K562 (cell line): ENCODE results near the gene WFDC12.

ENCODE experiments used
- CC2D1A ChIP-seq: fragments of 450-650 bp; IDR thresholded peaks from 2 replicates; pipeline ENCODE4 v1.6.1; 2017; ENCODE audit warnings: mild to moderate bottlenecking
- NR4A1 ChIP-seq, 2 experiments: fragments of 250-450 bp in 1 of 2; fragments of 450-650 bp in 1 of 2; sonication (Bioruptor Pico) in 1 of 2; IDR thresholded peaks; 2 replicates each; pipeline versions ENCODE4 v1.4.0 to v1.6.1; 2016 to 2020; ENCODE audit warnings: mild to moderate bottlenecking in 2 of 2, missing compliant biosample characterization in 1 of 2, missing genetic modification characterization in 1 of 2, moderate library complexity in 1 of 2
- POLR2A ChIP-seq: fragments of 450-650 bp; conservative IDR thresholded peaks from 2 replicates; pipeline ENCODE4 v1.6.1; 2016
- TARDBP ChIP-seq: fragments of 450-650 bp; IDR thresholded peaks from 2 replicates; pipeline ENCODE4 v1.6.1; 2016
- ZNF24 ChIP-seq: fragments of 450-650 bp; IDR thresholded peaks from 2 replicates; pipeline ENCODE4 v1.6.1; 2016

DNA sequence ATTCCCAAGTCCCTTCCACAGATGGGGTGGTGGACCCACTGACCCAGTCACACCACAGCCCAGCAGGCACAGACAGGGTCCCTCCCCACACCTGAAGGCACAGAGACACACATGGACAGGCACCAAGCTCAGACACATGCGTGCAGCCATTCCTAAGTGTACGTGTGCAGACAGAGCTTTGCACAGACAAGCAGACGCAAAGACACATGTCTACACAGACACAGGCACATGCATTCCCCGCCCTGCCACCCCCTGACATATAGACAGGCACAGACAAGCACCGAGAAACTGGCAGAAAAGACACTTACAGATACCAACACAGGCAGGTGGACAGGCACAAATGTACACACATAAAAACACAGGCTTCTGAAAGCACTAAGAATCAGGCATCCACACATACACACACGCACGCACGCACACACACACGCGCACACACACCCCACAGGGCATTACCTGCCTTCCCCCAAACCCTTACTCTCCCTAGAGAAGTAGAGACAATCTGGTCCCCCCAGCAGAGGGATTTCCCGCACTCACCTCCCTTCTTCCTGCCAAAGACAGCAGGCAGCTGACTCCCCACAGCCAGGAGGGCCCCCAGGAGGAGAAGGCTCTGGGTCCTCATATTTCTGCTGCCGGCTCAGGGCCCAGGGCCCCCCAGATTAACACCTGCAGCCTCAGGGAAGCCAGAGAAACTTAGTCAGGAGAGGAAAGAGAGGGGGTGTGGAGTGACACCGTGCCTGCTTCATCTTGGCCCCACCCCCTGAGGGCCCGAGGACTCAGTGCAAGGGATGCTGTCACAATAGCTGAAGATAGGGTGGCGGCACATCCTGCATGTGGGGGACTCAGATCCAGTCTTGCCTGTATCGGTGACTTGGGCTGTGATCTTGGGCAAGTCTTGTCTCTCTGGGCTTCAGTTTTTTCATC, 9.5 kb downstream of the WFDC12 start, which contains the start of gene WFDC5:
- TF ChIP-seq POLR2A (no peak), NR4A1 (CRISPR knock-in tag; IDR thresholded peaks at IDR 0.05) (no peak), NR4A1 (tag; IDR thresholded peaks at IDR 0.05) (no peak), CC2D1A (no peak), ZNF24 (no peak), TARDBP (no peak)
